ENCODE results near the gene SLC39A8.

DNA sequence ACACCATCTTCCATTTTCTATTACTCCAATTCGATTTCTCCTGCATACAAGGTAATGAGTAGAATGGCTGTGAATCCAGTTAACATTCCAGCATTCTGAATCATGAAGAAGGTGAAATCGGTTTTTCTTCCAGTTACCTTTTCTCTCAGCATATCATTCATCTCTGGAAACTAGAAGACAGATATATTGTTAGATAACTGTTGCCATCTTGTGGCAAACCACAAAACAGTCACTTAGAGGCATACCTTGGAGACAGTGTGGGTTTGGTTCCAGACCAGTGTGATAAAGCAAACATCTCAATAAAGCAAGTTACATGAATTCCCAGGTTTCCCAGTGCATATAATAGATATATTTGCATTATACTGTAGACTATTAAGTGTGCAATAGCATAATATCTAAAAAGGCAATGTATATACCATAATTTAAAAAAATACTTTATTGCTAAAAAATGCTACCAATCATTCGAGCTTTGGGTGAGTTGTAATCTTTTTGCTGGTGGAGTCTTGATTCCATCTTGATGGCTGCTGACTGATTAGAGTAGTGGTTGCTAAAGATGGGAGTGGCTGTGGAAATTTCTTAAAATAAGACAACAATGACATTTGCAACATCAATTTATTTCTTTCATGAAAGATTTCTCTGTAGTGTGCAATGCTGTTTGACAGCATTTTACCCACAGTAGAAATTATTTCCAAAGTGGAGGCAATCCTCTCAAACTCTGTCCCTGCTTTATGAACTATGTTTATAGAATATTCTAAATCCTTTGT is 82.1 kb downstream of the SLC39A8 start:
- no peak for TF ChIP-seq ZNF114 (tag by site-specific recombination; IDR thresholded peaks at IDR 0.05)
- TF ChIP-seq ZNF121 (tag by site-specific recombination; IDR thresholded peaks at IDR 0.05), result no peak
- TF ChIP-seq, protein P1, sequence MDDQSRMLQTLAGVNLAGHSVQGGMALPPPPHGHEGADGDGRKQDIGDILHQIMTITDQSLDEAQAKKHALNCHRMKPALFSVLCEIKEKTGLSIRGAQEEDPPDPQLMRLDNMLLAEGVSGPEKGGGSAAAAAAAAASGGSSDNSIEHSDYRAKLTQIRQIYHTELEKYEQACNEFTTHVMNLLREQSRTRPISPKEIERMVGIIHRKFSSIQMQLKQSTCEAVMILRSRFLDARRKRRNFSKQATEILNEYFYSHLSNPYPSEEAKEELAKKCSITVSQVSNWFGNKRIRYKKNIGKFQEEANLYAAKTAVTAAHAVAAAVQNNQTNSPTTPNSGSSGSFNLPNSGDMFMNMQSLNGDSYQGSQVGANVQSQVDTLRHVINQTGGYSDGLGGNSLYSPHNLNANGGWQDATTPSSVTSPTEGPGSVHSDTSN (CRISPR knock-in tag; IDR thresholded peaks at IDR 0.05), result no peak
